GM12878 (cell line): ENCODE measurements around the gene ING3. TPM values are rescaled to one million over a fixed set of nuclear protein-coding genes. Genes with fewer than 3 reads are reported as not detected.

ENCODE experiments used
- ATAC-seq: fragments of 200-7000 bp; cut with Tn5 transposase; 3 replicates; pipeline ENCODE4 v1.9.1; 2020; ENCODE audit warnings: mild to moderate bottlenecking, moderate library complexity
- Bru-seq: library from RNA; stranded (reverse); fragments of 400-500 nt; gene quantifications from one replicate; lab custom pipeline; 2021; lab: Mats Ljungman, UMichigan
- BruChase-seq, 2 experiments: library from RNA; stranded (reverse); fragments of 400-500 nt; gene quantifications; one replicate each; lab custom pipeline; 2021; lab: Mats Ljungman, UMichigan
- BruUV-seq: library from RNA; stranded (reverse); fragments of 400-500 nt; replicated peaks from 2 replicates; lab custom pipeline; 2021; lab: Mats Ljungman, UMichigan
- CTCF ChIA-PET: fragments of 300-600 bp; sonication (Branson Sonifier 250); formaldehyde crosslinking; extraction: SDS; loops from one replicate; lab custom pipeline; 2021; ENCODE audit warnings: inconsistent platforms; lab: Yijun Ruan, JAX
- POLR2A ChIA-PET: fragments of 350-600 bp; formaldehyde crosslinking; extraction: SDS; loops from one replicate; lab custom pipeline; 2021; ENCODE audit warnings: inconsistent platforms; lab: Charles Lee
- RAD21 ChIA-PET: fragments of 300-600 bp; sonication (Branson Sonifier 250); formaldehyde crosslinking; loops from one replicate; lab custom pipeline; 2023; ENCODE audit warnings: antibody characterized with exemption; ENCODE audit not compliant: unreplicated experiment; lab: Charles Lee
- SMC1A ChIA-PET: fragments of 300-600 bp; sonication (Branson Sonifier 250); formaldehyde crosslinking; loops from one replicate; lab custom pipeline; 2023; ENCODE audit not compliant: unreplicated experiment, uncharacterized antibody; lab: Charles Lee
- DNase-seq: peaks from one replicate; pipeline ENCODE4 v3.0.0-alpha.2; 2011; ENCODE audit warnings: low read depth, low spot score
- FAIRE-seq: peaks from 3 replicates; lab custom pipeline; 2011; peaks lifted over from hg19 to GRCh38; lab: Jason Lieb, UNC
- H2AFZ ChIP-seq: 2 replicates; pipeline ENCODE4 v1.6.0; 2011; ENCODE audit warnings: low read depth, low read length, control low read depth; ENCODE audit not compliant: control insufficient read depth
- H3K27ac ChIP-seq: 2 replicates; pipeline ENCODE4 v1.5.1; 2011; ENCODE audit warnings: control low read depth; ENCODE audit not compliant: control insufficient read depth, insufficient read depth
- H3K27me3 ChIP-seq, 2 experiments: replicated peaks in 1 of 2; 2 replicates each; pipeline versions ENCODE4 v1.6.0 to v1.6.1; 2011; ENCODE audit warnings: low read length in 1 of 2; ENCODE audit not compliant: control insufficient read depth in 2 of 2, insufficient read depth in 2 of 2
- H3K36me3 ChIP-seq, 2 experiments: 2 replicates each; pipeline ENCODE4 v1.5.1; 2011; ENCODE audit warnings: low read length in 1 of 2; ENCODE audit not compliant: control insufficient read depth in 2 of 2, insufficient read depth in 2 of 2
- H3K4me1 ChIP-seq: 2 replicates; pipeline ENCODE4 v1.6.1; 2011; ENCODE audit warnings: mild to moderate bottlenecking, low read length, moderate library complexity, mixed read lengths; ENCODE audit not compliant: control insufficient read depth, insufficient read depth
- H3K4me2 ChIP-seq: 2 replicates; pipeline ENCODE4 v1.6.0; 2011; ENCODE audit warnings: control low read depth; ENCODE audit not compliant: control insufficient read depth, insufficient read depth
- H3K4me3 ChIP-seq: fragments of 200-600 bp; sonication (generic); 2 replicates; pipeline ENCODE4 v1.5.1; 2016
- H3K79me2 ChIP-seq: 2 replicates; pipeline ENCODE4 v1.6.0; 2011; ENCODE audit warnings: low read length; ENCODE audit not compliant: control insufficient read depth, insufficient read depth
- H3K9ac ChIP-seq: 2 replicates; pipeline ENCODE4 v1.8.0; 2011; ENCODE audit warnings: low read length, control low read depth, mixed read lengths; ENCODE audit not compliant: control insufficient read depth, insufficient read depth
- H3K9me3 ChIP-seq: replicated peaks from 3 replicates; pipeline ENCODE4 v1.5.1; 2011; ENCODE audit warnings: mild to moderate bottlenecking, low read length; ENCODE audit not compliant: control insufficient read depth, insufficient read depth
- H4K20me1 ChIP-seq: 2 replicates; pipeline ENCODE4 v1.6.0; 2011; ENCODE audit not compliant: control insufficient read depth, insufficient read depth
- BCL11A ChIP-seq: IDR thresholded peaks from 2 replicates; pipeline ENCODE4 v1.6.1; 2011; ENCODE audit warnings: low read depth, low read length
- BMI1 ChIP-seq: fragments of 450-650 bp; IDR thresholded peaks from 2 replicates; pipeline ENCODE4 v1.6.1; 2016; ENCODE audit warnings: mild to moderate bottlenecking, moderate library complexity, borderline replicate concordance
- BRCA1 ChIP-seq: IDR thresholded peaks from 2 replicates; pipeline ENCODE4 v1.6.1; 2011; ENCODE audit warnings: low read depth, low read length, improper control_type of control experiment
- GATAD2B ChIP-seq: fragments of 450-650 bp; conservative IDR thresholded peaks from 2 replicates; pipeline ENCODE4 v1.6.1; 2017; ENCODE audit warnings: low read depth, mild to moderate bottlenecking, moderate library complexity
- HDGF ChIP-seq: fragments of 450-650 bp; IDR thresholded peaks from 2 replicates; pipeline ENCODE4 v1.6.1; 2016; ENCODE audit warnings: antibody characterized with exemption
- IKZF2 ChIP-seq, 2 experiments: fragments of 450-650 bp; IDR thresholded peaks; 2 replicates each; pipeline ENCODE4 v1.6.1; 2017; ENCODE audit warnings: mild to moderate bottlenecking in 2 of 2, moderate library complexity in 2 of 2
- IRF5 ChIP-seq: fragments of 450-650 bp; IDR thresholded peaks from 2 replicates; pipeline ENCODE4 v1.6.1; 2017; ENCODE audit warnings: borderline replicate concordance
- NFYB ChIP-seq: IDR thresholded peaks from 2 replicates; pipeline ENCODE4 v1.6.1; 2011; ENCODE audit warnings: low read depth, mild to moderate bottlenecking, low read length, improper control_type of control experiment, moderate library complexity; ENCODE audit not compliant: insufficient read depth
- PBX3 ChIP-seq: IDR thresholded peaks from 2 replicates; pipeline ENCODE4 v1.6.1; 2011; ENCODE audit warnings: mild to moderate bottlenecking, low read depth, low read length, moderate library complexity; ENCODE audit not compliant: insufficient replicate concordance
- SIN3A ChIP-seq: IDR thresholded peaks from 2 replicates; pipeline ENCODE4 v1.6.1; 2012; ENCODE audit warnings: low read depth, low read length, improper control_type of control experiment
- SRF ChIP-seq, 2 experiments: IDR thresholded peaks; 2 replicates each; pipeline ENCODE4 v1.6.1; 2011; ENCODE audit warnings: low read depth in 2 of 2, low read length in 2 of 2, mild to moderate bottlenecking in 1 of 2, moderate library complexity in 1 of 2
- STAT1 ChIP-seq: fragments of 450-650 bp; conservative IDR thresholded peaks from 2 replicates; pipeline ENCODE4 v1.6.1; 2014; ENCODE audit warnings: antibody characterized with exemption, mild to moderate bottlenecking
- TBL1XR1 ChIP-seq: IDR thresholded peaks from 2 replicates; pipeline ENCODE4 v1.6.1; 2012; ENCODE audit warnings: low read depth, low read length, improper control_type of control experiment
- TCF12 ChIP-seq: IDR thresholded peaks from 2 replicates; pipeline ENCODE4 v1.6.1; 2011; ENCODE audit warnings: low read depth, mild to moderate bottlenecking, low read length
- YY1 ChIP-seq: IDR thresholded peaks from 2 replicates; pipeline ENCODE4 v1.6.1; 2011; ENCODE audit warnings: low read depth, mild to moderate bottlenecking, low read length
- ZSCAN29 ChIP-seq: fragments of 450-650 bp; IDR thresholded peaks from 2 replicates; pipeline ENCODE4 v1.6.1; 2017; ENCODE audit warnings: mild to moderate bottlenecking, moderate library complexity
- WGBS: methylation state at CpG from one replicate; pipeline ENCODE4 v1.1.6; 2016; ENCODE audit warnings: low lambda C conversion rate; ENCODE audit not compliant: insufficient replicate concordance, insufficient coverage; ENCODE audit errors: missing lambda C conversion rate; 5-methylcytosine and 5-hydroxymethylcytosine counted together
- in situ Hi-C: fragments of 300-500 bp; cut with MboI; formaldehyde crosslinking; loops from 9 replicates; pipeline ENCODE4 v1.14.3; 2018; ENCODE audit warnings: mixed read lengths
- intact Hi-C: fragments of 100-400 bp; cut with micrococcal nuclease; formaldehyde crosslinking; loops from one replicate; pipeline ENCODE4 v1.14.2; 2022; ENCODE audit not compliant: unreplicated experiment
- long read RNA-seq, 2 experiments: library from polyadenylated mRNA; unstranded; transcript quantifications; one replicate each; pipeline ENCODE4 v2.0.0, GENCODE V29; 2019 to 2020
- polyA minus RNA-seq, 3 experiments: library from RNA; depleted of rRNA, polyadenylated mRNA; stranded (reverse); fragments of >200 nt; gene quantifications; 2 replicates each; pipeline ENCODE4 v1.2.3, GENCODE V29; 2011
- polyA plus RNA-seq, 11 experiments: library from polyadenylated mRNA; depleted of rRNA in 4 of 11; unstranded in 6 of 11; stranded (reverse) in 5 of 11; fragments of >200 nt; fragmentation: Nextera tagmentation in 4 of 11; fragmentation: Illumina TruSeq in 1 of 11; extraction: Ambion mirVana in 4 of 11; extraction: Trizol in 1 of 11; gene quantifications; 1 replicate in 1 of 11; 2 replicates in 10 of 11; pipeline versions ENCODE4 v1.2.1 to v1.2.3, GENCODE V29; 2011 to 2016; ENCODE audit warnings: inconsistent platforms in 2 of 11, missing spikeins in 2 of 11, low read depth in 1 of 11
- total RNA-seq, 4 experiments: library from RNA; depleted of rRNA in 3 of 4; stranded (reverse); fragments of >200 nt in 3 of 4; fragmentation: Illumina TruSeq in 1 of 4; extraction: Trizol in 1 of 4; gene quantifications; 2 replicates each; pipeline versions ENCODE4 v1.2.1 to v1.2.3, GENCODE V29; 2013 to 2021

The ING3 gene
- 47.7 and 58.3 TPM in 2 replicates for total RNA-seq (2013; cell fraction: nucleolus; rRNA removed)
- 12.9 and 13.2 TPM in 2 replicates for total RNA-seq (2014; rRNA removed)
- total RNA-seq (2014; rRNA removed; fragmentation: Illumina TruSeq; extraction: Trizol) = 18.4 and 21.1 TPM in 2 replicates
- total RNA-seq (2021) = 15.2 and 15.5 TPM in 2 replicates
- polyA plus RNA-seq (2011; ENCODE audit: low read depth) = 10.7 TPM
- 40.3 and 57.9 TPM in 2 replicates for polyA plus RNA-seq (2011; rRNA removed)
- polyA plus RNA-seq (2011; cell fraction: cytosol; rRNA removed) = 12.5 and 13.1 TPM in 2 replicates
- 23.3 and 27.5 TPM in 2 replicates for polyA plus RNA-seq (2011; cell fraction: nucleus; rRNA removed)
- polyA plus RNA-seq (2012) = 15.1 and 15.7 TPM in 2 replicates
- polyA plus RNA-seq (2014; fragmentation: Illumina TruSeq; extraction: Trizol) = 24.7 and 28.0 TPM in 2 replicates
- 10 to 100 TPM; 44.3 to 60.8 TPM for polyA plus RNA-seq (2014; fragmentation: Nextera tagmentation; extraction: Ambion mirVana)
- 9.8 and 12.1 TPM in 2 replicates for polyA plus RNA-seq (2014; rRNA removed)
- 10 to 100 TPM; 33.0 to 41.1 TPM for polyA plus RNA-seq (2016; fragmentation: Nextera tagmentation; extraction: Ambion mirVana)
- 29.3 and 49.2 TPM in 2 replicates for polyA minus RNA-seq (2011; rRNA and poly(A)+ RNA removed)
- 6.7 and 13.0 TPM in 2 replicates for polyA minus RNA-seq (2011; cell fraction: cytosol; rRNA and poly(A)+ RNA removed)
- 26.7 and 28.2 TPM in 2 replicates for polyA minus RNA-seq (2011; cell fraction: nucleus; rRNA and poly(A)+ RNA removed)
- Bru-seq, nascent RNA = percentile 95 among the genes with signal in this experiment
- BruChase-seq, experiment 1, labeled RNA remaining after a 6-hour chase = percentile 72 among the genes with signal in this experiment
- BruChase-seq, experiment 2, labeled RNA remaining after a 2-hour chase = percentile 84 among the genes with signal in this experiment
- long read RNA-seq, experiment 1, transcript ING3-201 (12 exons, 3,777 nt) = major isoform, 26 of 41 reads
- long read RNA-seq, experiment 1, partial matches to known transcripts = 4 of 41 reads
- long read RNA-seq, experiment 1, other reads (novel, unspliced or antisense) = 2 of 41 reads
- long read RNA-seq, experiment 2, transcript ING3-201 (12 exons, 3,777 nt) = major isoform, 190 of 335 reads
- long read RNA-seq, experiment 2, transcript ING3-205 (4 exons, 1,723 nt) = minor isoform, 14 of 335 reads
- long read RNA-seq, experiment 2, transcript ING3-202 (5 exons, 1,222 nt) = minor isoform, 25 of 335 reads
- long read RNA-seq, experiment 2, transcript ING3-204 (11 exons, 1,447 nt) = minor isoform, 59 of 335 reads
- long read RNA-seq, experiment 2, partial matches to known transcripts = 26 of 335 reads
- long read RNA-seq, experiment 2, other reads (novel, unspliced or antisense) = 13 of 335 reads

- BruUV-seq = no TSS peak
- Histone ChIP-seq H3K27me3 (no peaks in the 10 kb centered on the region), H2AFZ (peak within 1 kb of the TSS; percentile 94), H4K20me1 (no peaks in the 10 kb centered on the region), H3K4me2 (peak within 1 kb of the TSS; percentile 97), H3K9ac (peak within 1 kb of the TSS; percentile 92), H3K4me3 (peak within 1 kb of the TSS; percentile 90), H3K79me2 (peaks cover 24% of the 10 kb centered on the region), H3K27ac (peak within 1 kb of the TSS; percentile 97), H3K9me3 (no peaks in the 10 kb centered on the region), H3K36me3 (no peaks in the 10 kb centered on the region; a peak in 1 of 4 replicates), H3K4me1 (0 out of 2 replicates have a peak, but pooled peaks cover 5% of the 10 kb centered on the region)
- SMC1A ChIA-PET = interaction anchor here (0.7 to 2.5 kb wide), 19 partner anchors 8 to 672 kb away, joined by 3 to 11 read pairs (median 3); no protein-coding TSS in a partner anchor
- peak; percentile 92 for DNase-seq
- intact Hi-C loops (loop anchor here (2.0 to 10.0 kb wide), 3 partner anchors 94 to 584 kb away; no protein-coding TSS in a partner anchor), in situ Hi-C loops (loop anchor here (25.0 kb wide), 1 partner anchor 587 kb away; no protein-coding TSS in a partner anchor)
- peak; percentile 91 for FAIRE-seq
- RAD21 ChIA-PET = interaction anchor here (0.6 to 3.5 kb wide), 16 partner anchors 9 to 422 kb away, joined by 3 to 11 read pairs (median 4); partner anchors contain the start of gene TSPAN12
- POLR2A ChIA-PET = interaction anchor here (0.6 to 2.0 kb wide), 22 partner anchors 8 to 1487 kb away, joined by 3 to 14 read pairs (median 5); no protein-coding TSS in a partner anchor
- CTCF ChIA-PET = interaction anchor here (1.0 to 3.4 kb wide), 5 partner anchors 9 to 159 kb away, joined by 3 to 23 read pairs (median 3); no protein-coding TSS in a partner anchor
- ATAC-seq = peak; percentile 93
- WGBS = under 1% methylated on average over 70 of the region's 71 CpGs
- TF ChIP-seq YY1 = peak; percentile 94
- peak; percentile 84 for TF ChIP-seq TCF12
- peak; percentile 94 for TF ChIP-seq PBX3
- peak; percentile 64; the same call in 1 of the 2 replicates for TF ChIP-seq TBL1XR1
- peak; percentile 73 to 78 for TF ChIP-seq IKZF2 (IDR thresholded peaks at IDR 0.05)
- no peak for TF ChIP-seq ZSCAN29
- TF ChIP-seq GATAD2B = peak; percentile 72
- peak; percentile 94 for TF ChIP-seq NFYB
- TF ChIP-seq SRF (IDR thresholded peaks at IDR 0.05; ENCODE audit: low read depth in 2 of 2, low read length in 2 of 2) = no peak
- TF ChIP-seq STAT1 = peak; percentile 20; the same call in 1 of the 2 replicates
- no peak for TF ChIP-seq BMI1
- TF ChIP-seq BCL11A = no peak
- peak; percentile 47; the same call in 1 of the 2 replicates for TF ChIP-seq BRCA1
- peak; percentile 83 for TF ChIP-seq SIN3A
- TF ChIP-seq HDGF = peak; percentile 87; the same call in 1 of the 2 replicates
- no peak for TF ChIP-seq IRF5
Observed at GRCh38 chr7:120950539-120951308, at the start of gene ING3. Gene ING3, plus strand, starts transcription at chr7:120950777. Its CDS starts 120 bp downstream, at chr7:120950897.
